ENCODE data around the gene BTBD7. TPM values are rescaled to one million over a fixed set of nuclear protein-coding genes. Genes with fewer than 3 reads are reported as not detected.

BTBD7 gene
- total and polyA plus RNA-seq, 2 donors (not counting 3 experiments of a cell fraction or from before 2014, with no cell fraction given), result 20.9 to 50.2 TPM

DNA sequence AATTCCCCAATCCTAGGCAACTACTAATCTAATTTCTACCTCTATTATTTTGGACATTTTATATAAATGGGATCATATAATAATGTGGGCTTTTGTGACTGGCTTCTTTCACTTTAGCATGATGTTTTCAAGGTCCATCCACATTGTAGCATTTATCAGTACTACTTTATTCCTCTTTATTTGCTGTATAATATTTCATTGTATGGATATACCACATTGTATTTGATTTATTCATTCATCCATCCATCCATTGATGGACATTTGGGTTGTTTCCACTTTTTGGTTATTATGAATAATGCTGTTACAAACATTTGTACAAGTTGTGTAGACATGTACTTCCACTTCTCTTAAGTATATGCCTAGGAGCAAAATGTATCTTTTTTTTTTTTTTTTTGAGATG is 17.3 kb downstream of the BTBD7 start:
- no peak overlapping the region for H2AFZ ChIP-seq (ENCODE audit: low read depth, low read length)
- dilution Hi-C loops (cut with MboI; ENCODE audit: extremely low pct_ligation_motif_present, low sequenced_read_pairs) (no loop called here), intact Hi-C loops (cut with micrococcal nuclease) (no loop called here)
- H4K20me1 ChIP-seq (replicated peaks; ENCODE audit: control insufficient read depth, extremely low read depth, insufficient read depth, low read length), result peaks cover 25% of the 10 kb centered on the region
- DNase-seq (ENCODE audit: low read depth, low spot score) (no peak), FAIRE-seq (no peak)
- no peak overlapping the region for H3K27ac ChIP-seq (ENCODE audit: insufficient read depth, low read depth, low read length)
- no peaks in the 10 kb centered on the region for H3K9me1 ChIP-seq (replicated peaks; ENCODE audit: control insufficient read depth, extremely low read depth, insufficient read depth, low read length)
- peaks cover 84% of the 10 kb centered on the region for H3K79me2 ChIP-seq (ENCODE audit: control insufficient read depth, insufficient read depth, low read length)
- H3K9ac ChIP-seq (replicated peaks; ENCODE audit: extremely low read depth, insufficient read depth, low read length), result no peak overlapping the region
- H3K4me2 ChIP-seq (ENCODE audit: insufficient read depth, low read length), result no peak overlapping the region
- no peaks in the 10 kb centered on the region for H3K27me3 ChIP-seq (ENCODE audit: control insufficient read depth in 2 of 2, insufficient read depth in 2 of 2, low read length in 2 of 2)
- CTCF ChIA-PET, result interaction anchor here (1.0 kb wide), 1 partner anchor 29 kb away, joined by 3 read pairs; no protein-coding TSS in a partner anchor
- POLR2A ChIA-PET, result no interaction called here
- TF ChIP-seq EZH2 (IDR thresholded peaks at IDR 0.05; ENCODE audit: borderline replicate concordance, low read depth, low read length, severe bottlenecking) (no peak), FOS (IDR thresholded peaks at IDR 0.05; ENCODE audit: borderline replicate concordance, insufficient read depth, low read length) (no peak), MYC (IDR thresholded peaks at IDR 0.05; ENCODE audit: low read depth, low read length) (no peak), POLR2AphosphoS5 (IDR thresholded peaks at IDR 0.05; ENCODE audit: insufficient read depth, low read depth, low read length) (no peak), GATA2 (IDR thresholded peaks at IDR 0.05; ENCODE audit: insufficient read depth, insufficient read length, low read depth, low read length) (no peak), JUN (IDR thresholded peaks at IDR 0.05; ENCODE audit: borderline replicate concordance, insufficient read depth, insufficient read length, low read depth) (no peak), POLR2A (IDR thresholded peaks at IDR 0.05; ENCODE audit: low read depth, low read length) (no peak)
- TF ChIP-seq, protein P1, sequence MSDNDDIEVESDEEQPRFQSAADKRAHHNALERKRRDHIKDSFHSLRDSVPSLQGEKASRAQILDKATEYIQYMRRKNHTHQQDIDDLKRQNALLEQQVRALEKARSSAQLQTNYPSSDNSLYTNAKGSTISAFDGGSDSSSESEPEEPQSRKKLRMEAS (IDR thresholded peaks at IDR 0.05; ENCODE audit: insufficient read depth, insufficient read length), result no peak
- no TSS peak for BruUV-seq (replicated peaks)
- H3K4me1 ChIP-seq (ENCODE audit: control insufficient read depth, extremely low read depth, insufficient read depth, low read length), result peaks cover 39% of the 10 kb centered on the region
- no peaks in the 10 kb centered on the region for H3K9me3 ChIP-seq (replicated peaks; ENCODE audit: control insufficient read depth, insufficient read depth, low read length)
- no peaks in the 10 kb centered on the region for H3K36me3 ChIP-seq (ENCODE audit: control insufficient read depth in 2 of 2, extremely low read depth in 1 of 2, insufficient read depth in 2 of 2, low read length in 2 of 2)
- no peak overlapping the region for H3K4me3 ChIP-seq (replicated peaks in 1 of 3; ENCODE audit: insufficient read depth in 1 of 3, low read depth in 1 of 3, low read length in 3 of 3)

DNA sequence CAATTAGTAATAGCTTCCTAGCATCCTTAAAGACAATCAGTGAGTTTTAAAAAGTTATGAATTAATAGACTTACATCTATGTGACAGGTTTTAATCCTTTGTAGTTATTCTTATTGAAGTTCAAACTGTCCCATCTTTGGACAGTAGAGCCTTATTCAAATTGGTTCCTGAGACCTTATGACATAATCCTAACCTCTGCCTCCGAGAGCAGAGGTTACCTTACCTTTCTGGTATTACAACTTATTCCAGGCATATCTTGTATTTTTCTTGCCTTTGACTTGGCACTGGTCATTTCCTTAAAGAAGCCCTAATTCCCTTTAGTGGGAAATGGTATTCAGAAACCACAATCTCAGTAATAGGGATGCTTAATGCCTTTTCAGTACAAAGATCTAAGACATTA is 21.8 kb downstream of the BTBD7 start:
- no peaks in the 10 kb centered on the region for H3K9me3 ChIP-seq (replicated peaks; ENCODE audit: control insufficient read depth, insufficient read depth, low read length)
- H4K20me1 ChIP-seq (replicated peaks; ENCODE audit: control insufficient read depth, extremely low read depth, insufficient read depth, low read length), result peaks cover 25% of the 10 kb centered on the region
- no peak overlapping the region for H3K4me3 ChIP-seq (replicated peaks in 1 of 3; ENCODE audit: insufficient read depth in 1 of 3, low read depth in 1 of 3, low read length in 3 of 3)
- no peak overlapping the region for H3K27ac ChIP-seq (ENCODE audit: insufficient read depth, low read depth, low read length)
- POLR2A ChIA-PET, result no interaction called here
- DNase-seq (ENCODE audit: low read depth, low spot score) (no peak), FAIRE-seq (no peak)
- no peak overlapping the region for H3K9ac ChIP-seq (replicated peaks; ENCODE audit: extremely low read depth, insufficient read depth, low read length)
- peaks cover 85% of the 10 kb centered on the region for H3K79me2 ChIP-seq (ENCODE audit: control insufficient read depth, insufficient read depth, low read length)
- no peaks in the 10 kb centered on the region for H3K9me1 ChIP-seq (replicated peaks; ENCODE audit: control insufficient read depth, extremely low read depth, insufficient read depth, low read length)
- no peaks in the 10 kb centered on the region for H3K36me3 ChIP-seq (ENCODE audit: control insufficient read depth in 2 of 2, extremely low read depth in 1 of 2, insufficient read depth in 2 of 2, low read length in 2 of 2)
- CTCF ChIA-PET, result no interaction called here
- H2AFZ ChIP-seq (ENCODE audit: low read depth, low read length), result no peak overlapping the region
- TF ChIP-seq, protein P2, sequence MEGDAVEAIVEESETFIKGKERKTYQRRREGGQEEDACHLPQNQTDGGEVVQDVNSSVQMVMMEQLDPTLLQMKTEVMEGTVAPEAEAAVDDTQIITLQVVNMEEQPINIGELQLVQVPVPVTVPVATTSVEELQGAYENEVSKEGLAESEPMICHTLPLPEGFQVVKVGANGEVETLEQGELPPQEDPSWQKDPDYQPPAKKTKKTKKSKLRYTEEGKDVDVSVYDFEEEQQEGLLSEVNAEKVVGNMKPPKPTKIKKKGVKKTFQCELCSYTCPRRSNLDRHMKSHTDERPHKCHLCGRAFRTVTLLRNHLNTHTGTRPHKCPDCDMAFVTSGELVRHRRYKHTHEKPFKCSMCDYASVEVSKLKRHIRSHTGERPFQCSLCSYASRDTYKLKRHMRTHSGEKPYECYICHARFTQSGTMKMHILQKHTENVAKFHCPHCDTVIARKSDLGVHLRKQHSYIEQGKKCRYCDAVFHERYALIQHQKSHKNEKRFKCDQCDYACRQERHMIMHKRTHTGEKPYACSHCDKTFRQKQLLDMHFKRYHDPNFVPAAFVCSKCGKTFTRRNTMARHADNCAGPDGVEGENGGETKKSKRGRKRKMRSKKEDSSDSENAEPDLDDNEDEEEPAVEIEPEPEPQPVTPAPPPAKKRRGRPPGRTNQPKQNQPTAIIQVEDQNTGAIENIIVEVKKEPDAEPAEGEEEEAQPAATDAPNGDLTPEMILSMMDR (IDR thresholded peaks at IDR 0.05; ENCODE audit: extremely low read depth in 1 of 2, insufficient read depth in 1 of 2, low read depth in 1 of 2, low read length in 2 of 2), result no peak
- TF ChIP-seq, protein P1 (IDR thresholded peaks at IDR 0.05; ENCODE audit: insufficient read depth, insufficient read length), result no peak
- TF ChIP-seq POLR2AphosphoS5 (IDR thresholded peaks at IDR 0.05; ENCODE audit: insufficient read depth, low read depth, low read length) (no peak), POLR2A (IDR thresholded peaks at IDR 0.05; ENCODE audit: low read depth, low read length) (no peak), FOS (IDR thresholded peaks at IDR 0.05; ENCODE audit: borderline replicate concordance, insufficient read depth, low read length) (no peak), JUN (IDR thresholded peaks at IDR 0.05; ENCODE audit: borderline replicate concordance, insufficient read depth, insufficient read length, low read depth) (no peak), MYC (IDR thresholded peaks at IDR 0.05; ENCODE audit: low read depth, low read length) (no peak), EZH2 (IDR thresholded peaks at IDR 0.05; ENCODE audit: borderline replicate concordance, low read depth, low read length, severe bottlenecking) (no peak), GATA2 (IDR thresholded peaks at IDR 0.05; ENCODE audit: insufficient read depth, insufficient read length, low read depth, low read length) (no peak)
- peaks cover 29% of the 10 kb centered on the region for H3K4me1 ChIP-seq (ENCODE audit: control insufficient read depth, extremely low read depth, insufficient read depth, low read length)
- no TSS peak for BruUV-seq (replicated peaks)
- H3K4me2 ChIP-seq (ENCODE audit: insufficient read depth, low read length), result no peak overlapping the region
- intact Hi-C loops (cut with micrococcal nuclease), result no loop called here
- H3K27me3 ChIP-seq (ENCODE audit: control insufficient read depth in 2 of 2, insufficient read depth in 2 of 2, low read length in 2 of 2), result no peaks in the 10 kb centered on the region
- dilution Hi-C loops (cut with MboI; ENCODE audit: extremely low pct_ligation_motif_present, low sequenced_read_pairs), result no loop called here

Data from endothelial cell of umbilical vein (primary cell).